NK-92 (cell line): ENCODE results near the gene STK24.
"Not testable (repeated sequence)": the region's sequence is repeated elsewhere in the genome, so short reads cannot be mapped to it uniquely, and the experiment has no call there.

Experiments used
- DNase-seq: peaks from one replicate; lab custom pipeline; 2025; ENCODE audit not compliant: unreplicated experiment; lab: John Stamatoyannopoulos, UW

Gene STK24

DNA sequence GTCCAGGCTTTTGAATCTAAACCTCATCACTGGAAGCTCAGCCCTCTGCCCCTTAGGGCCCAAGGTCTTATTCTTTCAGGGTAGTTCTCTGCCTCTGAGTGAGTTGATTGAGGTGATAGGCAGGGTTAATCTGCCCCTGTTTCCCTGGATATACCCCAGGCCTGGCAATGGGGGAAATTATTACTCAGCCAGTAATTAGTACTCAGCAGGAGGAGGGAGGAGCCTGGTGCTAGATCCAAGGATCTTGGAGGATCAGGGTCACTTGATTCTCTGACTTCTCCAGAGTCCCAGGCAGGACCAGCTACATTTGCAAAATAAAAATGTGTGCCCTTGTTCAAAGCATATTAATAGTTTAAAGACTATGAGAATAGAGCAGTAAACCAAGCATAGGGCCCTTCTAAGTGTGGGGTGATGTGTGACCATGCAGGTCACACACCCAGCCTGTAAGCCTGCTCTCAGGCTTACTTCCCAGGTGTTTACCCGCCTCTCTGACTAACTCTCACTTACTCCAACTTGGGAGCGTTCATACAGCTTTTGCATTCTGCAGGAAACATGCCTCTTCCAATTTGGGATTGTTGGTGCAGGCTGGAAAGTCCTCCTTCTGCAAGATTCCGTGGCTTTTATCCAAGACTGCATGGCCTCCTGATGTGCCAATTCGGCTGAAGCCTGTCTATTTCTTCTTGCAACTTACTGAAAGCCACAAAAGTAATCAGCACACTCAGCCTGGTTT, 7.9 kb upstream of the STK24 start:
- DNase-seq, result no peak

DNA sequence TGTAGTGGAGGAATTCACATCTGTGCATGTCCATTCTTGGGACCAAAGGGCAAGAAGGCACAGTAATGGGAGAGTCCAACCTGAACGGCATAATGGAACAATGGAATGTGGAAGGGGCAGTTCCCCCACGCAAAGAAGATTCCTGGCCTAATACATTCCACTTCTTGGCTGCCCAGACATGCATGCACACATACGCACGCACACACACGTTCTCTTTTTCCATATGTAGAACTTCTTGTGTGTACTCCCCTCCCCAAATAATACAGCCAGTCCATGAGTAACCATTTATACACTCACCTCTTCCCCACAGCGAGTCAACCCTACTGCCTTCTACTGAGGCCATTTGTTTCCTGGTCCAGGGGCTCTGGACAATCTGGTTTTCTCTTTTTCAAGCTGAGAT, 6.0 kb upstream of the STK24 start:
- DNase-seq, result no peak

DNA sequence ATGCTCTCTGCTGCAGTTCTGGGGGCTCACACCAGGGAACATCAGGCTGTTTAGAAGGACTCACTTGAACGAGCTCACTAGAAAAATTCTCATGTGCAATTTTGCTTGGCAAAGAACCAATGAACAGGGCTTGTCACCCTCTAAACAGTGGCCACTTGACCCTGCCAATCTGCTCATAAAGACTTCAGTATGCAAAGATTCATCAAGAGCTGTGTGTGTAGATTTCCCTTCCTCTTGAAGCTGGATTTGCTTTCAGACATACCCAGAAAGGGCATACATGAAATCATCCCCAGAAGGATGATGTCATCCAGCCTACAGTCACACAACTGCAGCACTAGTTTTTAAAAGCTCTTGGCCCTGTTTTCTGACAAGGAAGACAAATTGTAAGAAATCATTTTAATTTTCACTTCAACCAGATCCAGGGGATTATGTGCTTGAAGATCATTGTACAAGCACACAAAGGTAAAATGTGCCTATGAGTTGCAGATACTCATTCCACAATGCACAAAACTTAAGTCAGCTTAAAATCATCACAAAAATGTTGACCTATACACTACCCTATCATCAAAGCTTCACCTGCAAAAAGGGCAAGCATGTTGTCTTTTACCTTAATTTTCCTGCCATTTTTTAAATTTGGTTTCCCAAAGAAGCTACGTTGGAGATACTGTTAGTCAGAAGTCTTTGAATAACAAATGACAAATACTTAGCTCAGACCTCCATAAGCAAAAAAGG, 5.2 kb upstream of the STK24 start:
- DNase-seq, result no peak

DNA sequence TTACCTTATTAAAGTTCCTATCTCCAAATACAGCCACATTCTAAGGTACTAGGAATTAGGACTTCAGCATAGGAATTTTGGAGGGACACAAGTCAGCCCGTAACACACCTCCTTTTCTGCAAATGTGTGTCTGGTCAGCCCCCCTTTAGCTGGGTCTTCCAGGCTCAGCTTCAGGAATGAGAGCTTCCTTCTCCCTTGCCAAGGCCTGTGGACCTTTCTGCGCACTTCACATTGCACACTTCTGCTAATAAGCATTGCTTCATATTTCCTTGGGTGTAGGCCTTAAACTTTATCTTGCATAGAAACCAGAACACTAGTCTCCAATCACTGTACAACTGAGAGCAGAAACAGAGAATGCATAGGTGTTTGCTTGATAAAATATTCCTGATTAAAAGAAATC, 4.5 kb upstream of the STK24 start:
- DNase-seq, result no peak

DNA sequence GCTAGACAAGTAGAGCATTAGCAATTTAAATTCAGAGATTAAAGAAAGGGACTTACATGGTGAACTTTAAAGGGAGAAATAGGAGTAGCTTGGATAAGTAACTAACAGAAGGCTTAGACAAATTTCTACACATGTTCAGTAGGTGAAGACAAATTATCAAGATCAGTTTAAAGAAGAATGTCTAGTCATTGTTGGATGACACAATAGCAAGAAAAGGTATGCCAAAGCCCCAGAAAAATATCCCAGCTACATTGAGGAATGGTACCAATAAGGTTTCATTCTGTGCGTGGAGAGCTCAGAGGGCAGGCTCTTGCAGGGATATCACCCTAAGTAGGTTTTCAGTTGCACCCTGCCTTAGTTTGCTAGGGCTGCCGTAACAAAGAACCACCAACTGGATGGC, 3.5 kb upstream of the STK24 start:
- no peak for DNase-seq

DNA sequence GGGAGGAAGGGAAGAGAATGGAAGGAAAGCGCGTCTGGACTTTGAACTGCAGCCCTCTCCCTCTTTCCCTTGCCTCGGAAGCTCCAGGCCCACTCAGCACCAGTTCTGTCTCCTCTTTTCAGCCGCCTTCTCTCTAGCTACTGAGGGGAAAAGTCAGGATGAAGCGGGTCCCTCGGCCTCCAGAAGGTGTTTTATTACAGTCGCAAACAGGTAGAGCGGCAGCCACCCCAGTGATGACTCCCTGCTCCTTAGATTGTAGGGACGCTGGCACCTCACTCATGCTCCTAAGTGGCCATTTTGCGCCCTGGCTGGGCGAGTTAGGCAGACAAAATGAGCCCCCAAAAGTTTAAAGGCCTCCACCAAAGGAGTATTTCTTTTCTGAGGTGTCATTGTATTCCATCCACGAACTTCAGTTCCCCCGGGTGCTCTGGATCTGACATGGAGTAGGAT, 954 bp upstream of the STK24 start:
- no peak for DNase-seq

DNA sequence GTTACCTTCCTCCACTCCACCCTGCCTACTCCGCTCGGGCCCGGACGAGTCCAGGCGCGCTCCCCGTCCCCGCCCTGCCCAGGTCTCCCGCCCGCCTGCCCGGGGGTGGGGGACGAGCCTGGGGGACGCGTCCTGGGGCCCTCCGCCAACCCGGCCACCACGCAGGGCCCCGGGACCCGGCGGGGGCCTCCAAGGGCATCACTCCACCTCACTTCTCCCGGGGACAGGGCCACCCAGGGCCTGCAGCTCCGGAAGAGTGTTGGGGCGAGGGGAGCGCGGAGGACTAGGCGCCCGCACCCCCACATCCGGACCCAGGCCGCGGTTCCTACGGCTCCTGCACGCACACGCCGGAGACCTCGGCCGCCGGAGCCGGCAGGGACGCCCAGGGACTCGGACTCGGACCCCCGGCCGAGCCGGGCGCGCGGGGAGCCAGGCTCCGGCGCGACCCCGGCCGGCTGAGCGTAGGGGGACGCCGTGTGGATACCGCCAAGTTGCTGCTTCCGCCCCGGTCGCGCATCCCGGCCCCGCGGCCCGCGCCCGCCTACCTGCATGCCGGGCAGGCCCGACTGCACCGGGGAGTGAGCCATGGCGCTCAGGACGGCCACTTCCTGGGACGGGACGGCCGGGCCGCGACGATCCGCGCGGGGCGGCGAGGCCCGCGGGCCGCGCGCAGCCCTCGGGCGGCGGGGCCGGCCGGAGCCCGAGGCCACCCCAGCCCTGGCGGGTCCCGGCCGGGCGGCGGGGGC, 534 bp downstream of the STK24 start:
- DNase-seq, result no peak

DNA sequence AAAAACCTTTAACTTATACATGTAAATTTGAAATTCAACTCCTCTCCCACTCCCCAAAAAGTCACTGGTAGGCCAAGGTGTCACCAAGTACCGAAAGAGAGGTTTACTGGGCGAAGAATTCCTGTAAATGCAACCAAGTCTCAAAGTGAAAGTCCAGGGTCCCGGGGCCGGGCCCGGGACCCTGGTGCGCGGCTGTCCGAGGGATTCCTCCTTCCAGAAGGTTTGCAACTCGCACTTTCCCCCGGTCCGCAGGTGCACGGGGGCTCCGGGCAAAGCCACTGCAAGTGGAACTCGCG, 1.1 kb downstream of the STK24 start:
- DNase-seq, result no peak

DNA sequence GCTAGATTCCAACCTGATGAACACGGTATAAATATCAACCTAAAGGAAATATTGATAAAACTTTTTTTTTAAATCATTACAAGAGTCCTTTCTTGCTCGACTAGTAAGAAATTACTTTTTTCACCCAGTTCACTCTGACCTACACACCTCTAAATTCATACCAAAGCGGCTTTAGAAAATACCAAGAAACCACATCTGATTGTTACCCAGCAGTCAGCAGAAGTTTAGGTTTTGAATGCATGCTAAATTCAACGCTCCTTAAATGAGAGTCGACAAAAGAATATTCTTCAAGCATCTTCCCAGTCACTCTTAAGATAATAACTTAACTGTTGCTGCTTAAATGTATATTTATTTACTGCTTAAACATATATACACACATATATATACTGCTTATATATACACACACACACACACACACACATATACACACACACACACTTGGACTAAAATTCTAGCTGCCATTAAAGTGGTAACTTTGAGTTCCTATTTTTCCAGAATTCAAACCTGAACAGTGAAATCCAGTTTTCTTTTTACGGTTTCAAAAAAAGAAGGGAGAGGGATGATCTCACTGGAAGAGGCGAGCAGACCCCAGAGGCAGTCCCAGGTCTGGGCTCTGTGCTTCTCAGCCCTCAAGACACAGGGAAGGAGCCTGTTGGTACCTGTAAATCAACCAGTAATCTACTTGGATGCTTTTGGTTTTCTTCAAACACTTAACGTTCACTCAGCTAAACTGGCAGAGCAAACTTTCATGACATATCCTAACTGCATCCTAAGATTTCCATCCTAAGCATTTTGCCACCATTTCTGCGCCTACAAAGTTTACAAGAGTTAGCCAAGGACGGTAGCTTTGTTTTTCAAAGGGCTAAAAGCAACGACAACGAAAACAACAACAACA, 1.7 kb downstream of the STK24 start:
- DNase-seq, result no peak

DNA sequence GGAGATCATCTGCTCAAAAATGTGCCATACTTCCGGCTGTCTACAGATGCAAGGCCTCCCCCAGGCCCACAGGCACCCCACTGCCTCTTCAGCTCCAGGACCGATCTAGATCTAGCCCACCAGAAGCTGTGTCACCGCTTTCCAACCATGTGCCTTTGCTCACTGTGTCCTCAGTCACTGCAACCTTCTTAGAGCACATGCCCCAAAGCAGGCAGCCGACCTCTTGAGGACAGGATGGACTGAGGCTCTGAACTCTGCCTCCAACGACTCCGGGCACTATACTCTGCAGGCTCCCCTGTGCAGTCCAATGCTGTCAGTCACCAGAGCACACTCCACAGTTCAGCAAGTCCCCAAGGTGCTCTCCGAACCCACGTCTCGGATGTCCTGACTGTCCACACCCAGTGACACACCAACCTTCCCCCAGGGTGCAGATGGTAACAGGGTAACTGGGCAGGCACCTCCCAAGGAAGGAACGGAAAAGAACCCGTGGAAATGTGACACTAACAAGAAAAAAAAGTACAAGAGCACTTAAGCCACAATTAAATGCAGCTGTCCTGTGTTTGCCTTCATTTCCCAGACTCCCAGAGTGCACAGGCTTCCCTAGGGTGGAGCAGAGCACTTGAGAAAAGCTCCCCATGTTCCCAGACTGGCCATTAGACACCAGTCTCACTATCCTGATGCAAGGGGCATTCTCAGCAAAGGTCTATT, 4.8 kb downstream of the STK24 start:
- no peak for DNase-seq

DNA sequence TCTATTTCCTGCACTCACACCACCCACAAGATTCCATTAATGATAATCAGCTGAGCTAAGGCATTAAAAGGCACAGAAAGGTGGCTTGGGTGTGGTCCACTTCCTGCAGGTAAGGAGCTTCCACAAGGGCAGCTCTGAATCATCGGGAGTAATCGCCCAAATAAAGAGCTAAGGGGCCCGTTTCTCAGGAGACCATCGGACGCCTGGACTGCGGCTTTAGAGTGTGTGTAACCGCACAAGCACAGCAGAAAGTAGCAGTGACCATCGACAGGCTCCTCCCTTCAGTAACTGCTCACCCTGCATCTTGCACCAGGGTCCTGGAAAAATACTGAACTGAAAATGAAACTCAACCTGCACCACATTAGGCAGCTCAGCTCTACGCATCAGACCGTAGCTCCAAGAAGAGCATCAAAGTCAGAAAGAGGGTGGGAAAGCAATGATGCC, 6.0 kb downstream of the STK24 start:
- no peak for DNase-seq

DNA sequence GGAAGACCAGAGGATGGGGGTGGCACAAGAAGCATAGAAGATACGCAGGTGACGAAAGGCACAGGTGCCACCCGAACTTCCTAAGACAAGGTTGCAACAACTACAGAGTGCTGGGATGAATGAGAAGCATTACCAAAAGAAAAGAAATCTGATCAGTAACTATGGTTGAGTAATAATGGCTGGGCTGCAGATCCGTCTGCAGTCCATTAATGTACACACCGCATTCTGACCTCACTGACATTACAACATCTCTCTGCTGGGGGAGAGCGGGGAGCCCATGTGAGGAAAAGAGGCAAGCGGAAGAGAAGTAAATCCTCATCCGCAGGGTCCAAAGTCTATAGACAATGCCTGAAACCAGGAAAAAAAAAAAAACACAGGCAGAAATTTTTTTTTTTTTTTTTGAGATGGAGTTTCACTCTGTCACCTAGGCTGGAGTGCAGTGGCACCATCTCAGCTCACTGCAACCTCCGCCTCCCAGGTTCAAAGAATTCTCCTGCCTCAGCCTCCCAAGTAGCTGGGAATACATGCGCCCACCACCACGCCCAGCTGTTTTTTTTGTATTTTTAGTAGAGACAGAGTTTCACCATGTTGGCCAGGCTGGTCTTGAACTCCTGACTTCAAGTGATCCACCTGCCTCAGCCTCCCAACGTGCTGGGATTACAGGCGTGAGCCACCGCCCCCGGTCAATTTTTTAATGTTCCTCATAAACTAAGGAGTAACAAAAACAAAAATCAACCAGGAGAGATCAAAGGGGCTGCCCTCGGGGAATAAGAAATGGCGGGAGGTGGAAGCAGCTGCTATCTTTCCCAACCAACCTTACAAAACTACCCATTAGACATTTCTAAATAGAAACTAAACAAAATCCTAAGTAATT, 7.2 kb downstream of the STK24 start:
- not testable (repeated sequence) for DNase-seq

DNA sequence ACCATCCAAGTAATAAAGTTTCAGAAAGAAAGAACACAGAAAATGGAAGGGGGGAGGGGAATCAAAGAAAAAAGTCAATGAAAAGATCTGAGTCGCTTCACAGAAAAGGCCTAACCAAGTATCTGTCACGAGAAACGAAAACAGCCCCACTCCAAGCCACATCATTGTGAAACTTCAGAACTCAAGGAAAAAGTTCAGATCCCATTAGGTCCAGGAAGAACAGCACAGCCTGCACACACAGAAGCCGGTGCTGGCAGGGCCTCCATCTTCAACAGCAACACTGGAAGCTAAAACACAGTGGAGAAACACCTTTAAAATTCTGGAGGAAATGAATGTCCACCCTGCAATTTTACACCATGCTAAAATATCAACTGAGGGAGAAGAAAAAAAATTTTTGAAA, 8.0 kb downstream of the STK24 start:
- DNase-seq, result no peak

DNA sequence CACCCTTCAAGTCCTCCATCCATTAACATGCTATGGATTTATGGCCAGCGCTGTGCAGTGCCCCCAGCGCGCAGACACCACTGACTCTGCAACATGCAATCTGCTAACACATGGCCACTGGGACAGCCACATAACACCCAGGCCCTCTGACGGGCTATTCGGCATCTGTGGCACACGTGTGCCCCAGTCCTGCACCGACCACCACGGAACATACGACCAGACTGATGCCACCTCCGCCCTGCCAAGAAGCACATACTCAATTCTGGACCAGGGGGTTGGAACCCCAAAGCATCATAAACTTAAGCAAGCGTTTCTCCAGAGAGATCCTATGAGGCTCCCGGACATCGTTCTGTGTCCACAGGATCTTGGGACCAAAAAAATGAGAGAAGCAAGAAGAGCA, 9.8 kb downstream of the STK24 start:
- no peak for DNase-seq

DNA sequence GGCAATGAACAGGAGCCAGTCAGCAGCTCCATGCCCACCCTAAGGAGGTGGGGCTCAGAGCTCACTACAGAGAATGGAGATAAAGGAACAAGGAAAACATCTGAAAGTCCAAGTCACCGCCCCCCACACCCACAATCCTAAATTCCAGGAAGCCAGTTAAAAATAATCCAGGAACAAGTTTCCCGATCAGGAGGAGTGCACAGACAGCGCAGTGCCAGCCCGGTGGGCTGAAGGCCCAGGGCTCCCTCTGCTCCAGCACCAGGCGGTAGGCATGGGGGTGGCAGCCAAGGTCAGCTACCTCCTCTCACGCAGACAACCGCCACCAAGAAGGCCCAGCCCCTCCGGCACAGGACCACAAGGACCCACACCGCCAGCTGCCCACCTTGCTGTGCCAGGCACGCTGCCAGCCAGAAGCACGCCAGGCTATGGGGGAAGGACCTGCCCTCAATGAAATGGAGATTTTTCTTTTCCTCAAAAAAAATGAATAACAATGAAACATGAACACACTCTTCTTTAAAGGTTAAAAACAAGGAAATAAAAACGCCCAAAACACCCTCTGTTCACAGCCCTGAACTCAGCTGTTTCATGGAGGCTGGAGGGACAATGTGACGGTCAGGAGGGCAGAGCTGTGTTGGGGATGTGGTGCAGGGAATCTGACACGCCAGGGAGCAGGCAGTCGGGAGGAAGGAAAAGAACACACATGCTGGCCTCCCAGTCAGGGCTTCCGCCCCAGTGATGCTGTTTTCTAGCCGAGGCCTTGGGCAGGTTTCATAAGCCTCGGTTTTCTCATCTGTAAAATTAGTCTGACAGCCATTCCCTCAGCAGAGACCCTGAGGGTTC, 11.0 kb downstream of the STK24 start:
- DNase-seq, result no peak

DNA sequence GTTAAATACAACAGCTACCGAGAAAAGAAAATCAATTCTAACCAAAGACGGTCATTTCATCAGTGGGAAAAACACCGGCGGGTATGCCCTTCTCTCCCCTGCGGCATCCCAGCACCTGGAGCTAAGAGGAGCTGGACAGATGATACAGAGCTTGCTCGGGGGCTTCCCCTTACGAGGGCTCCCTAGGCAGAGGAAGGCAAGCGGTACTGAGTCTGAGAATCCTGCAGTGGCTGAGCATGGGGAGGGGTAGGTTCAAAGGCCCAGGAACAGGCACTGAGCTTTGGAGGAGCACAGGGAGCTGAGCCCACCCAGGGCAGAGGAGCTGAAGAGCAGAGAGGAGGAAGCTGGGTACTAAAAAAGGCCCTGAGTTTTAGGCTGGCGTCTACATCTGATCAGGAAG, 12.7 kb downstream of the STK24 start:
- no peak for DNase-seq

DNA sequence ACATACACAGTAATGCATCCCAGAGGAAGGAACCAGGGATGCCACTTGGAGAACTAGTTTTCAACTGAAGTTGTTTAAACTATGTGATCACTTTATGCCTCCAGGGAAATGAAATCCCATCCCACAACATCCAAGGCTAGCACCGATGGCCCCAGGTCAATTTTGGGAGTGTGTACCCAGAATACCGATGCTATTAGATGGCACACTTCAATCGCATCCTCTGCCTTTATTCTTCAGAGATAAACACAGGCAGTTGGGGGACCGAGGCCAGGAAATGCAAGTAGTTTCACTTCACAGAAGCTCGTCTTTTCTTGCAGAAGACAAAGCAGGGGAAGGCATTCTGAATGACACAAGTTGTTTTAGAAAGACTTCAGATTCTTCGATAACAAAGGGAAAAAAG, 13.8 kb downstream of the STK24 start:
- no peak for DNase-seq

DNA sequence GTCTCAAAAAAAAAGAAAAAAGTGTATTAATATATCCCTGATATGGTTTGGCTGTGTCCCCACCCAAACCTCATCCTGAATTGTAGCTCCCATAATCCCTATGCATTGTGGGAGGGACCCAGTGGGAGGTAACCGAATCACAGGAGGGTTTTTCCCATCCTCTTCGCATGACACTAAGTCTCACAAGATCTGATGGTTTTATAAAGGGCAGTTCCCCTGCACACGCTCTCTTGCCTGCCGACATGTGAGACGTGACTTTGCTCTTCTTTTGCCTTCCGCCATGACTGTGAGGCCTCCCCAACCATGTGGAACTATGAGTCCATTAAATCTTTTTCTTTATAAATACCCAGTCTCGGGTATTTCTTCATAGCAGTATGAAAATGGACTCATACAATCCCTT, 17.7 kb downstream of the STK24 start:
- no peak for DNase-seq
